Adrenal gland (tissue), 5 donors: Measurements from ENCODE around the gene CARS1.

Experiments used
- POLR2A ChIP-seq, 2 donors: fragments of 450-650 bp; IDR thresholded peaks; one replicate each; pipeline ENCODE4 v1.6.1; 2017; ENCODE audit warnings: antibody characterized with exemption in 2 of 2, mild to moderate bottlenecking in 2 of 2, moderate library complexity in 1 of 2
- TF ChIP-seq, protein P1 (sequence below), 6 experiments: fragments of 450-650 bp in 4 of 6; fragments of 200-600 bp in 2 of 6; sonication (generic) in 1 of 6; IDR thresholded peaks; 1 replicate in 5 of 6; 2 replicates in 1 of 6; pipeline versions ENCODE4 v1.5.1 to v1.8.0; 2016 to 2021; ENCODE audit warnings: antibody characterized with exemption in 6 of 6, mild to moderate bottlenecking in 2 of 6, moderate library complexity in 1 of 6
- donor health status: DM: no; HTN: no; CAD: no.

DNA sequence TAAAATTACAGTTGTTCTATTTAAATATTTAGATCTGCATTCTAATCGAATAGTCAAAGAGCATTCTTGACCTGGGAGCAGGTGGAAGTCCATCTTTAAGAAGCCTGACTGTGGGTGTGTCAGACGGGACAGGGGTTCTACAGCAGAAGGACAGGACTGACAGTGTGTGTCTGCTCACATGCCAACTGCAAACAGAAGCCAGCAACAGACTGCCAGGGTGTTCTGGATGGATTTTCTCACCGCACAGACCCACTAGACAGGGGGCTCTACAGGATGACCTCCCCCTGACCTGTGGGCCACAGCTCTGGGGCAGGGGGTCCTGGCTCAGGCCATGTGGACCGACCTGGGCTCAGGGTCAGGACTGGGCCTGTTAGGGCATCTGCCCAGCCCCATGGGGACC is 42.3 kb downstream of the CARS1 start:
- TF ChIP-seq, protein P1, sequence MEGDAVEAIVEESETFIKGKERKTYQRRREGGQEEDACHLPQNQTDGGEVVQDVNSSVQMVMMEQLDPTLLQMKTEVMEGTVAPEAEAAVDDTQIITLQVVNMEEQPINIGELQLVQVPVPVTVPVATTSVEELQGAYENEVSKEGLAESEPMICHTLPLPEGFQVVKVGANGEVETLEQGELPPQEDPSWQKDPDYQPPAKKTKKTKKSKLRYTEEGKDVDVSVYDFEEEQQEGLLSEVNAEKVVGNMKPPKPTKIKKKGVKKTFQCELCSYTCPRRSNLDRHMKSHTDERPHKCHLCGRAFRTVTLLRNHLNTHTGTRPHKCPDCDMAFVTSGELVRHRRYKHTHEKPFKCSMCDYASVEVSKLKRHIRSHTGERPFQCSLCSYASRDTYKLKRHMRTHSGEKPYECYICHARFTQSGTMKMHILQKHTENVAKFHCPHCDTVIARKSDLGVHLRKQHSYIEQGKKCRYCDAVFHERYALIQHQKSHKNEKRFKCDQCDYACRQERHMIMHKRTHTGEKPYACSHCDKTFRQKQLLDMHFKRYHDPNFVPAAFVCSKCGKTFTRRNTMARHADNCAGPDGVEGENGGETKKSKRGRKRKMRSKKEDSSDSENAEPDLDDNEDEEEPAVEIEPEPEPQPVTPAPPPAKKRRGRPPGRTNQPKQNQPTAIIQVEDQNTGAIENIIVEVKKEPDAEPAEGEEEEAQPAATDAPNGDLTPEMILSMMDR (IDR thresholded peaks at IDR 0.05), result no peak
- no peak for TF ChIP-seq POLR2A (IDR thresholded peaks at IDR 0.05)
